K562 treated with DMSO at 1 percent for 24 hours (cell line): ENCODE data around the gene RPL15. TPM values are rescaled to one million over a fixed set of nuclear protein-coding genes. Genes with fewer than 3 reads are reported as not detected.

Experiments used
- total RNA-seq: library from RNA; unstranded; fragments of 300-600 nt; gene quantifications from 2 replicates; pipeline ENCODE4 v1.2.3, GENCODE V29; 2022; ENCODE audit warnings: low read depth; ENCODE audit not compliant: insufficient read depth

RPL15 gene
- 4,703 and 4,833 TPM in 2 replicates for total RNA-seq

GRCh38 chr3:23916886-23917678, at the start of gene RPL15, which contains the start of gene NKIRAS1:
RPL15 (plus strand) TSS chr3:23917132; CDS start chr3:23917860, 728 bp downstream.
NKIRAS1 (minus strand) TSS chr3:23916990; CDS start chr3:23910904, 6,086 bp downstream.

GRCh38 chr3:23944861-23945662, 28.1 kb downstream of the RPL15 start, which contains the start of gene NR1D2:
NR1D2 (plus strand) TSS chr3:23945286; CDS start chr3:23945579, 293 bp downstream.

Other genes with a start within 250 kb of the RPL15 start
- 52.7 and 58.7 TPM in 2 replicates for gene UBE2E1, start 111.2 kb upstream of the RPL15 start, total RNA-seq
- gene NKIRAS1, start 142 bp upstream of the RPL15 start, total RNA-seq = 6.7 and 8.5 TPM in 2 replicates
- gene NR1D2, start 28.2 kb downstream of the RPL15 start, total RNA-seq = 3.7 and 5.1 TPM in 2 replicates